Kidney (tissue), 14 donors: ENCODE results near the gene GABBR2. TPM values are rescaled to one million over a fixed set of nuclear protein-coding genes. Genes with fewer than 3 reads are reported as not detected.
A peak's percentile ranks its signal among the peaks of the same experiment; 100 is the strongest.

Experiments used
- DNase-seq, 5 donors: peaks; one replicate each; pipeline ENCODE4 v3.0.0-alpha.2; 2013 to 2020
- FAIRE-seq: peaks from 2 replicates; lab custom pipeline; 2012; peaks lifted over from hg19 to GRCh38; lab: Jason Lieb, UNC
- H3K27ac ChIP-seq, 2 donors: one replicate each; pipeline ENCODE4 v1.7.0; 2013; ENCODE audit warnings: low read depth in 2 of 2, low read length in 2 of 2, inconsistent platforms in 1 of 2
- H3K27me3 ChIP-seq: one replicate; pipeline ENCODE4 v1.7.1; 2013; ENCODE audit warnings: low read length, inconsistent platforms; ENCODE audit not compliant: control insufficient read depth, insufficient read depth
- H3K36me3 ChIP-seq, 3 donors: one replicate each; pipeline versions ENCODE4 v1.7.0 to v1.7.1; 2013; ENCODE audit warnings: low read length in 3 of 3, control low read depth in 1 of 3, inconsistent platforms in 1 of 3; ENCODE audit not compliant: insufficient read depth in 3 of 3, control insufficient read depth in 2 of 3
- H3K4me1 ChIP-seq, 3 donors: one replicate each; pipeline versions ENCODE4 v1.7.0 to v1.7.1; 2013; ENCODE audit warnings: low read length in 3 of 3, inconsistent platforms in 1 of 3, low read depth in 1 of 3; ENCODE audit not compliant: control insufficient read depth in 2 of 3, insufficient read depth in 2 of 3
- H3K4me3 ChIP-seq, 3 donors: one replicate each; pipeline versions ENCODE4 v1.7.0 to v1.8.1; 2013; ENCODE audit warnings: low read length in 3 of 3, control low read depth in 1 of 3, inconsistent platforms in 1 of 3
- H3K9ac ChIP-seq, 3 donors: one replicate each; pipeline versions ENCODE4 v1.7.0 to v1.7.1; 2013; ENCODE audit warnings: low read length in 3 of 3, control low read depth in 1 of 3, inconsistent platforms in 1 of 3
- H3K9me3 ChIP-seq, 3 donors: one replicate each; pipeline versions ENCODE4 v1.7.0 to v1.7.1; 2013; ENCODE audit warnings: low read length in 3 of 3, control low read depth in 1 of 3, inconsistent platforms in 1 of 3; ENCODE audit not compliant: control insufficient read depth in 2 of 3, insufficient read depth in 1 of 3
- CTCF ChIP-seq: IDR thresholded peaks from 3 replicates; pipeline ENCODE4 v1.5.1; 2012; ENCODE audit warnings: mild to moderate bottlenecking, moderate library complexity, borderline replicate concordance; ENCODE audit not compliant: insufficient read depth; ENCODE audit errors: extremely low read depth
- intact Hi-C: fragments of 100-400 bp; cut with DNase I; formaldehyde crosslinking; loops from one replicate; pipeline ENCODE4 v1.11.1; 2022
- polyA plus RNA-seq: library from polyadenylated mRNA; stranded (reverse); fragments of 350-450 nt; fragmentation: Illumina TruSeq; extraction: RNeasy Lipid Tissue Mini Kit (QIAGEN cat#74804); gene quantifications from one replicate; pipeline ENCODE4 v1.2.3, GENCODE V29; 2014; ENCODE audit warnings: low read depth, low replicate concordance; ENCODE audit not compliant: insufficient read depth
- total RNA-seq: library from RNA; stranded (reverse); fragmentation: NEBNext Ultra II Directional; extraction: Animal tissue kit (Norgen Biotek cat#: 25700); gene quantifications from one replicate; pipeline ENCODE4 v1.2.1, GENCODE V29; 2021
- donor health status: control.
- donor health status: control.
- donor health status: control.
- donor health status: control.
- donor health status: control.
- donor health status: DM: yes; HTN: yes; CAD: no.
- donor health status: Normal renal cell carcinoma (clear cell type).

The GABBR2 gene
- total and polyA plus RNA-seq, 2 donors from 2014 or later = 0.06 TPM; not detected in 1

- DNase-seq = peak in 3 of 5 donors; percentile 49 to 66 (median 53)
Observed at GRCh38 chr9:98456156-98456613, 252.6 kb downstream of the GABBR2 start.

GRCh38 chr9:98455256-98456155 is 253.2 kb downstream of the GABBR2 start:
- no peak for FAIRE-seq
- H3K9ac ChIP-seq = no peak overlapping the region
- TF ChIP-seq CTCF = no peak
- H3K36me3 ChIP-seq = no peaks in the 10 kb centered on the region
- intact Hi-C loops = no loop called here
- no peaks in the 10 kb centered on the region for H3K4me1 ChIP-seq
- no peak overlapping the region for H3K27ac ChIP-seq
- H3K27me3 ChIP-seq = no peaks in the 10 kb centered on the region
- peak in 4 of 5 donors; percentile 49 to 70 (median 52) for DNase-seq
- H3K9me3 ChIP-seq = peaks cover 0 to under 1% (median 0%) of the 10 kb centered on the region in 3 donors
- H3K4me3 ChIP-seq = no peak overlapping the region

More at GRCh38 chr9:98456156-98456613, 252.6 kb downstream of the GABBR2 start:
- Histone ChIP-seq H3K27me3 (no peaks in the 10 kb centered on the region), H3K4me3 (no peak overlapping the region), H3K27ac (no peak overlapping the region), H3K9ac (no peak overlapping the region), H3K36me3 (no peaks in the 10 kb centered on the region), H3K9me3 (peaks cover 0 to 5% (median 2%) of the 10 kb centered on the region in 3 donors), H3K4me1 (no peaks in the 10 kb centered on the region)
- TF ChIP-seq CTCF = no peak
- intact Hi-C loops = no loop called here
- FAIRE-seq = no peak

- Histone ChIP-seq H3K27me3 (no peaks in the 10 kb centered on the region), H3K4me1 (no peaks in the 10 kb centered on the region), H3K9me3 (no peaks in the 10 kb centered on the region), H3K4me3 (no peak overlapping the region), H3K9ac (no peak overlapping the region), H3K27ac (no peak overlapping the region), H3K36me3 (no peaks in the 10 kb centered on the region)
- no peak for TF ChIP-seq CTCF
- intact Hi-C loops = no loop called here
- DNase-seq = no peak
- FAIRE-seq = no peak
Observed at GRCh38 chr9:98453589-98454311, 255.0 kb downstream of the GABBR2 start.
